HUES64 (cell line): ENCODE results near the gene DCHS1.

ENCODE experiments used
- H3K27ac ChIP-seq: 2 replicates; pipeline ENCODE4 v1.7.0; 2013; ENCODE audit warnings: low read depth, low read length, inconsistent platforms
- H3K27me3 ChIP-seq: 2 replicates; pipeline ENCODE4 v1.6.1; 2013; ENCODE audit warnings: mild to moderate bottlenecking, low read length; ENCODE audit not compliant: insufficient read depth
- H3K36me3 ChIP-seq: 2 replicates; pipeline ENCODE4 v1.6.1; 2013; ENCODE audit warnings: mild to moderate bottlenecking, low read length; ENCODE audit not compliant: insufficient read depth
- H3K4me1 ChIP-seq: 2 replicates; pipeline ENCODE4 v1.6.1; 2013; ENCODE audit warnings: mild to moderate bottlenecking, low read length, moderate library complexity; ENCODE audit not compliant: insufficient read depth
- H3K4me3 ChIP-seq: 2 replicates; pipeline ENCODE4 v1.5.1; 2013; ENCODE audit warnings: mild to moderate bottlenecking, low read length, moderate library complexity
- H3K9ac ChIP-seq: 2 replicates; pipeline ENCODE4 v1.6.1; 2013; ENCODE audit warnings: mild to moderate bottlenecking, low read depth, low read length
- H3K9me3 ChIP-seq: 2 replicates; pipeline ENCODE4 v1.6.1; 2013; ENCODE audit warnings: low read depth, low read length; ENCODE audit not compliant: insufficient read depth
- WGBS: fragments of 150-250, 120-280 bp; methylation state at CpG from one replicate; pipeline ENCODE4 v1.1.7; 2013; ENCODE audit warnings: missing lambda C conversion rate; 5-methylcytosine and 5-hydroxymethylcytosine counted together

Gene DCHS1

DNA sequence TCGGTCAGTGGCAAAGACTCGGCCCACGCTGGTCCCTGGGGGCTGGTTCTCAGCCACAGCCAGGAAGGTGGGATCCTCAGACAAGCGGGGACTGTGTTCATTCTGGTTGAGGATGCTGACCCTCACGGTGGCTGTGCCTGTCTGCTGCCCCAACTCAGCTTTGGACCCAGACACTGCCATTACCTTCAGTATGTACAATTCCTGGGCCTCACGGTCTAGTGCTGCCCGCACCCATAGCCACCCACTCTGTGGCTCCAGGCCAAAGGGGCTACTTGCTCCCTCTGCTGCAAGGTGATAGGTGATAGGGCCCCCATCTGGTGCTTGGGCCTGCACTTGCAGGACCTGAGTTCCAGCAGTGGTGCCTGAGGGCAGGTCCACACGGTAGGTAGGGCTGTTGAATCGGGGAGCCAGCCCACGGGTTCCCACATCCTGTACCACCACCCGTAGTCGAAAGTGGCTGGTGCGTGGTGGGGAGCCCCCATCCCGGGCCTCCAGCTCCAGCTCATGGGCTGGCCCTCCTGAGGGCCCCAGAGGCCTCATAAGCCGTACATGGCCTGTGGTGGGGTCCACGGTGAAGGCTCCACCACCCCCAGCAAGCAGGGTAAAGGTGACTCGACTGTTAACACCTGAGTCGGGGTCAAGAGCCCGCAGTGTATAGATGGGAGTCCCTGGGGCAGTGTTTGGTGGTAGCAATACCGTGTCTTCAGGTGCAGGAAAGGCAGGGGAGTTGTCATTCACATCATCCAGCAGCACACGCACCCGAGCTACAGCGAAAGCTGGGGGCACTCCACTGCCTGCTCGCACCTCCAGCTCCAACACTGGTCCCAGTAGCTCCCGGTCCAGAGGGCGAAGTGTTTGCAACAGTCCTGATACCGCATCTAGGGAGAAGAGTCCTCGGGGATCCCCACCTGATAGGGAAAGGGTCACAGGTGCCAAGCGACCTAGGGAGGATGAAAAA is 23.2 kb downstream of the DCHS1 start:
- WGBS = 96% methylated on average over 29 of the region's 29 CpGs
- no peak overlapping the region for H3K27ac ChIP-seq
- H3K36me3 ChIP-seq = peaks cover 7% of the 10 kb centered on the region; the same call in 1 of the 2 replicates

DNA sequence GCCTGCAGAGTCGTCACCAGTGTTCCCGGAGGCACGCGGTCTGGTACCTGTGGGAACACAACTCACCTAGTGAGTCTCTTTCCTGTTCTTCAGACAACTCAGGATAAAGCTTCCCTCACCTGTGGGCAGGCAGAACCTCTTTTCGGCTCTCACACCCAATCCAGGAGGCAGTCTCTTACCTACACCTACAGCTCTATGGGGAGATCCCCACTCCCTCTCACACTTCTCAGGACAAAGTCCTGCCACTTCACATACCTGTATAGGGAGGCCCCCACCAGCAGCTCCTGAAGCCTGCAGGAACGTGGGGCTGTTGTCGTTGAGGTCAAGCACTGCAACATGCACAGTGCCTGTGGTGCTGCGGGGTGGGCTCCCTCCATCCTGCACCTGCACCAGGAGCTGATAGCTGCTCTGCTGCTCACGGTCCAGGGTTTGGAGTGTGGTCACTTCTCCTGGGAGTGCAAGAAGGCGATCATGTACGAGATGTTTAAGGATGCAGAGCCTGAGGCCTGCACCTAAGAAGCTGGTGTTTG is 24.2 kb downstream of the DCHS1 start:
- 89% methylated on average over 11 of the region's 11 CpGs for WGBS
- no peak overlapping the region for H3K9ac ChIP-seq
- no peaks in the 10 kb centered on the region; the same call in 1 of the 2 replicates for H3K4me1 ChIP-seq
- H3K9me3 ChIP-seq = no peaks in the 10 kb centered on the region
- peaks cover 11% of the 10 kb centered on the region for H3K36me3 ChIP-seq
- H3K27ac ChIP-seq = no peak overlapping the region
- H3K27me3 ChIP-seq = peaks cover 40% of the 10 kb centered on the region
- no peak overlapping the region for H3K4me3 ChIP-seq

More for the DNA sequence above, 23.2 kb downstream of the DCHS1 start:
- H3K9me3 ChIP-seq = no peaks in the 10 kb centered on the region
- H3K4me1 ChIP-seq = no peaks in the 10 kb centered on the region; the same call in 1 of the 2 replicates
- H3K9ac ChIP-seq = no peak overlapping the region
- no peak overlapping the region for H3K4me3 ChIP-seq
- peaks cover 40% of the 10 kb centered on the region for H3K27me3 ChIP-seq

GRCh38 chr11:6630632-6631291 is 24.8 kb downstream of the DCHS1 start:
- Histone ChIP-seq H3K27ac (no peak overlapping the region), H3K27me3 (peaks cover 40% of the 10 kb centered on the region), H3K4me1 (no peaks in the 10 kb centered on the region; the same call in 1 of the 2 replicates), H3K36me3 (peaks cover 12% of the 10 kb centered on the region), H3K4me3 (peak overlapping the region; percentile 51), H3K9ac (peak overlapping the region; percentile 6; the same call in 1 of the 2 replicates), H3K9me3 (no peaks in the 10 kb centered on the region)
- 21% methylated on average over 28 of the region's 28 CpGs for WGBS

DNA sequence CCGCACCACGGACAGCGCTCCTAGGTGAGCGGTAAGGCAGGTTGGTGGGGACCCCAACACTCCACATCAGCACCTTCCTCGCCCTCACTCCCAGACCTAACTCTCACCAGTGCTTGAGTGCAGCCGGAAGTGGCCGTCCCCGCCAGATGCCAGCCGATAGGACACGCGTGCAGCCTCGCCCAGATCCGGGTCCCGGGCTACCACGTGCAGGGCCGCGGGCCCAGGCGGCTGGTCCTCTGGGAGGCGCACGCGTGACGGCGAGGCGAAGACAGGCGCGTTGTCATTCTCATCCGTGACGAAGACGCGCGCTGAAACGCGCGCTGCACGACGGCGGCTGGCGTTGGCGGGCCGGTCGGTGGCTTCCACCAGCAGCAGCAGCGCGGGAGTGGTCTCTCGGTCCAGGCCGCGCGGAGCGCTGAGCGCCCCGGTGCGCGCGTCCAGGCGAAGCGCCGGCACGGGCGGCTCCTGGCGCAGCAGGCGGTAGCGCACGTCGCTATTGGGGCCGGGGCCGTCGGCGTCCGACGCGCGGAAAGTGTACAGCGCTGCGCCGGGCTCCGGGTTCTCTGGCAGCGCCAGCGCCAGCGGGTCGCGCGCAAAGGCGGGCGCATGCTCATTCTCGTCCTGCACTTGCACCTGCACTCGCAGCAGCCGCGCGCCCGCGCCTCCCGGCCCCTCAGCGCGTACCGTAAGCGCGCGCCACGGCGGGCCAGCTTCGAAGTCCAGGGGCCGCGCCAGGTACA is 25.5 kb downstream of the DCHS1 start:
- Histone ChIP-seq H3K9ac (peak overlapping the region; percentile 6; the same call in 1 of the 2 replicates), H3K27me3 (peaks cover 40% of the 10 kb centered on the region), H3K27ac (no peak overlapping the region), H3K4me1 (no peaks in the 10 kb centered on the region; the same call in 1 of the 2 replicates), H3K4me3 (peak overlapping the region; percentile 51), H3K9me3 (no peaks in the 10 kb centered on the region), H3K36me3 (peaks cover 19% of the 10 kb centered on the region)
- 16% methylated on average over 102 of the region's 102 CpGs for WGBS

DNA sequence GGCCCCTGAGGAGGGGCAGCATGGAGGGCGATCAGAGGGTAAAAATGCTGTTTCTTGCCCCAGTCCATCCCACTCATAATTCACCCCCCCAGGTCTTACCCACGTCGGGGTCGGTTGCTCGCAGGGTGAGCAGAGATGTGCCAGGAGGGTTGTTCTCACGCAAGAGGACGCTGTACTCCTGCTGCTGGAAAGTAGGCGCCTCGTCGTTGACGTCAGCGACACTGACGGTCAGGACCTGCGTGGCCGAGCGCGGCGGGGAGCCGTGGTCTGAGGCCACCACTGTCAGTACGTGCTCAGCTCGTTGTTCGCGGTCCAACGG is 26.1 kb downstream of the DCHS1 start:
- peak overlapping the region; percentile 51; the same call in 1 of the 2 replicates for H3K4me3 ChIP-seq
- no peaks in the 10 kb centered on the region; the same call in 1 of the 2 replicates for H3K4me1 ChIP-seq
- H3K36me3 ChIP-seq = peaks cover 24% of the 10 kb centered on the region
- 95% methylated on average over 24 of the region's 24 CpGs for WGBS
- no peaks in the 10 kb centered on the region for H3K9me3 ChIP-seq
- H3K27me3 ChIP-seq = peaks cover 40% of the 10 kb centered on the region
- H3K9ac ChIP-seq = no peak overlapping the region
- no peak overlapping the region for H3K27ac ChIP-seq

GRCh38 chr11:6628526-6628925 is 27.1 kb downstream of the DCHS1 start:
- Histone ChIP-seq H3K27ac (no peak overlapping the region), H3K27me3 (peaks cover 40% of the 10 kb centered on the region), H3K36me3 (peaks cover 25% of the 10 kb centered on the region), H3K4me1 (no peaks in the 10 kb centered on the region; the same call in 1 of the 2 replicates), H3K4me3 (no peak overlapping the region), H3K9ac (no peak overlapping the region), H3K9me3 (no peaks in the 10 kb centered on the region)
- 95% methylated on average over 4 of the region's 4 CpGs for WGBS

DNA sequence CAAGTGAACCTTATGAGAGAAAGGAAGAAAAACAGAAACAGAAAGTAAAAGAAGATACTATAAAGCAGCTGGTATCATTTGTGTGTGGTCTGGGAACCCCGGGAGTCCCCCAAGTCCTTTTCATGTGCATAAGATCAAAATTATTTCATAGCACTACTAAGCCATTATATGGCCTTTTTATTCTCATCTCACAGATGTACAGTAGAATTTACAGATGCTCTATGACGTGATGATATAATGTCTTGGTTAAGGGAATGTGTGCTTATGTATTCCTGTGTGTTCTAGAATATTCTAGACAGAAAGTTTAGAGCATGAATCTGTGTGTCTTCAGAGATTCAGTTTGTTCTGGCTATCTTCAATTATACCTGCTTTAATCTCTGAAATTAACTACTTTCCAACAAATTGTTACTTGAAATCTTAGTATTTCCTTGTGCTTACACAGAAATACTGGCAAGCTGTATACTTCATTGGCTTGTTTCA is 27.8 kb downstream of the DCHS1 start:
- H3K36me3 ChIP-seq = peaks cover 25% of the 10 kb centered on the region
- 84% methylated on average over 2 of the region's 2 CpGs for WGBS
- H3K4me3 ChIP-seq = no peak overlapping the region

DNA sequence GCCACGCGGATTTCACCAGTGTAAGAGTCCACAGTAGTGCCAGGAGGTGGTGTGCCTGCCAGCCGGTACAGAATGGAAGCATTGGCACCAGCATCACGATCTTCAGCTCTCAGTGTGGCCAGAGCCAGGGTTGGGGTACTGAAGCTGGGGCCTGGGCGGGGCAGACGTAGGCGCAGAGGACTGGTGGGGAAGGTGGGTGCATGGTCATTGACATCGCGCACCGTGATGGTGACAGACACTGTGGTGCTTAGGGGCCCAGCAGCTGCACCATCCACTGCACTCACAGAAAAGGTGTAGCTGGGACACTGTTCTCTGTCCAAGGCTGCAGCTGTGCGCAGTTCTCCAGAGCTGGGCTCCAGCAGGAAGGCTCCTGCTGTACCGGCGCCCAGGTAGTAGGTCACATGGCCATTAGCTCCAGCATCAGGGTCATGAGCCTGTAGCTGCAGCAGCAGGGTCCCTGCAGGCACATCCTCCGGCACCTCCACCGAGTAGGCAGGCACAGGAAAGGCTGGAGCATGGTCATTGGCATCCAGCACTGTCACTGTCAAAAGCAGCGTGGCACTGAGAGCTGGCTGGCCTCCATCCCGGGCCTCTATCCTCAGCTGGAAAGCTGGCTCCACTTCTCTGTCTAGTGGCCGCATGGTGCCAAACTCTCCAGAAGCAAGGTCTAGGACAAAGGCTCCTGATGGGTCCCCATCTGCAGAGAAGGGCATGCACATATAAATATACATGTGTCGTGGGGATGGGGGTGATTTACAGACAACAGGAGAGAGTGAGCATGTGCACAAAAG is 28.4 kb downstream of the DCHS1 start:
- Histone ChIP-seq H3K9ac (no peak overlapping the region), H3K27ac (no peak overlapping the region), H3K9me3 (no peaks in the 10 kb centered on the region), H3K4me1 (no peaks in the 10 kb centered on the region; the same call in 1 of the 2 replicates), H3K27me3 (peaks cover 38% of the 10 kb centered on the region), H3K4me3 (no peak overlapping the region), H3K36me3 (peaks cover 25% of the 10 kb centered on the region)
- WGBS = 90% methylated on average over 19 of the region's 19 CpGs

More for the DNA sequence above, 27.8 kb downstream of the DCHS1 start:
- no peaks in the 10 kb centered on the region; the same call in 1 of the 2 replicates for H3K4me1 ChIP-seq
- H3K27me3 ChIP-seq = peaks cover 40% of the 10 kb centered on the region
- no peaks in the 10 kb centered on the region for H3K9me3 ChIP-seq
- H3K9ac ChIP-seq = no peak overlapping the region
- H3K27ac ChIP-seq = no peak overlapping the region

GRCh38 chr11:6625832-6626420 is 29.7 kb downstream of the DCHS1 start:
- Histone ChIP-seq H3K36me3 (peaks cover 25% of the 10 kb centered on the region), H3K4me3 (no peak overlapping the region), H3K4me1 (no peaks in the 10 kb centered on the region; the same call in none of the 2 replicates), H3K9me3 (no peaks in the 10 kb centered on the region), H3K27ac (no peak overlapping the region), H3K9ac (no peak overlapping the region), H3K27me3 (peaks cover 26% of the 10 kb centered on the region)
- WGBS = 96% methylated on average over 17 of the region's 17 CpGs
